Erythroblast (primary cell): ENCODE results near the gene GPATCH2.

Source experiments
- GATA1 ChIP-seq: IDR thresholded peaks from 2 replicates; pipeline ENCODE4 v1.6.1; 2011; ENCODE audit warnings: low read depth, mild to moderate bottlenecking, control low read depth, low read length, moderate library complexity
- POLR2A ChIP-seq: IDR thresholded peaks from 2 replicates; pipeline ENCODE4 v1.6.1; 2011; ENCODE audit warnings: mild to moderate bottlenecking, low read length

GRCh38 chr1:217620814-217621213 is 10.1 kb downstream of the GPATCH2 start:
- TF ChIP-seq POLR2A = no peak
- no peak for TF ChIP-seq GATA1
